Brain microvascular endothelial cell (primary cell): ENCODE results near the gene DUSP6.

ENCODE experiments used
- DNase-seq: peaks from one replicate; pipeline ENCODE4 v3.0.0-alpha.2; 2020
- H3K27ac ChIP-seq: fragments of 250-450 bp; sonication (Bioruptor Pico); 2 replicates; pipeline ENCODE4 v1.5.1; 2020; ENCODE audit warnings: mild to moderate bottlenecking, moderate library complexity
- H3K27me3 ChIP-seq: fragments of 250-450 bp; sonication (Bioruptor Pico); replicated peaks from 2 replicates; pipeline ENCODE4 v1.5.1; 2020; ENCODE audit warnings: mild to moderate bottlenecking
- H3K36me3 ChIP-seq: fragments of 250-450 bp; sonication (Bioruptor Pico); replicated peaks from 2 replicates; pipeline ENCODE4 v1.5.1; 2020; ENCODE audit warnings: mild to moderate bottlenecking
- H3K4me3 ChIP-seq: 2 replicates; pipeline ENCODE4 v1.5.1; 2011; ENCODE audit warnings: low read depth, mild to moderate bottlenecking, control low read depth, low read length, moderate library complexity
- CTCF ChIP-seq: IDR thresholded peaks from 2 replicates; pipeline ENCODE4 v1.5.1; 2011; ENCODE audit warnings: low read depth, mild to moderate bottlenecking, moderate library complexity, low read length, control low read depth, inconsistent platforms; ENCODE audit errors: missing control alignments
- in situ Hi-C: cut with HindIII; loops from 2 replicates; pipeline ENCODE4 v1.10.0; 2017; ENCODE audit warnings: low sequenced_read_pairs, low pct_ligation_motif_present

Gene DUSP6

GRCh38 chr12:89309440-89309802 is 42.9 kb downstream of the DUSP6 start:
- Histone ChIP-seq H3K36me3 (no peaks in the 10 kb centered on the region), H3K4me3 (no peak overlapping the region), H3K27me3 (no peaks in the 10 kb centered on the region), H3K27ac (no peak overlapping the region)
- no peak for DNase-seq
- no peak for TF ChIP-seq CTCF
- in situ Hi-C loops, result no loop called here

- Histone ChIP-seq H3K27me3 (no peaks in the 10 kb centered on the region), H3K27ac (no peak overlapping the region), H3K36me3 (no peaks in the 10 kb centered on the region), H3K4me3 (no peak overlapping the region)
- no peak for DNase-seq
- in situ Hi-C loops, result no loop called here
- TF ChIP-seq CTCF, result no peak
Measured at GRCh38 chr12:89307474-89308253, 44.6 kb downstream of the DUSP6 start.

- H3K27me3 ChIP-seq, result no peaks in the 10 kb centered on the region
- in situ Hi-C loops, result no loop called here
- DNase-seq, result no peak
- no peak overlapping the region for H3K27ac ChIP-seq
- no peaks in the 10 kb centered on the region for H3K36me3 ChIP-seq
- TF ChIP-seq CTCF, result no peak
- no peak overlapping the region for H3K4me3 ChIP-seq
Measured at GRCh38 chr12:89306827-89307473, 45.4 kb downstream of the DUSP6 start.

GRCh38 chr12:89305373-89305772 is 46.9 kb downstream of the DUSP6 start:
- Histone ChIP-seq H3K27ac (no peak overlapping the region), H3K36me3 (no peaks in the 10 kb centered on the region), H3K4me3 (no peak overlapping the region), H3K27me3 (no peaks in the 10 kb centered on the region)
- DNase-seq, result no peak
- no peak for TF ChIP-seq CTCF
- in situ Hi-C loops, result no loop called here

- no peak for DNase-seq
- Histone ChIP-seq H3K27ac (no peak overlapping the region), H3K4me3 (no peak overlapping the region), H3K36me3 (no peaks in the 10 kb centered on the region), H3K27me3 (no peaks in the 10 kb centered on the region)
- in situ Hi-C loops, result no loop called here
- TF ChIP-seq CTCF, result no peak
Measured at GRCh38 chr12:89299931-89300330, 52.4 kb downstream of the DUSP6 start.
